PC-3 (cell line): ENCODE data around the gene ADCYAP1R1.

Experiments
- CTCF ChIP-seq: fragments of 300-600 bp; sonication (generic); conservative IDR thresholded peaks from 2 replicates; pipeline ENCODE4 v1.5.1; 2017; ENCODE audit warnings: antibody characterized with exemption, low read depth, mild to moderate bottlenecking, low read length
- EZH2 ChIP-seq: fragments of 300-600 bp; sonication (generic); IDR thresholded peaks from one replicate; pipeline ENCODE4 v1.6.1; 2017; ENCODE audit warnings: antibody characterized with exemption, mild to moderate bottlenecking, low read length; ENCODE audit not compliant: unreplicated experiment

GRCh38 chr7:31044529-31044928, 7.6 kb upstream of the ADCYAP1R1 start:
- TF ChIP-seq CTCF (no peak), EZH2 (no peak)
